HAP-1 (cell line): ENCODE data around the gene ATP13A2.
A peak's percentile ranks its signal among the peaks of the same experiment; 100 is the strongest.

Source experiments
- DNase-seq, 2 experiments: peaks; one replicate each; pipeline ENCODE4 v3.0.0-alpha.2; 2016 to 2020; ENCODE audit warnings: low spot score in 2 of 2
- H3K27me3 ChIP-seq: fragments of 250-450 bp; sonication (Bioruptor Pico); 2 replicates; pipeline ENCODE4 v1.5.1; 2020; ENCODE audit warnings: low read depth, mild to moderate bottlenecking, moderate library complexity
- H3K36me3 ChIP-seq: fragments of 250-450 bp; sonication (Bioruptor Pico); replicated peaks from 2 replicates; pipeline ENCODE4 v1.5.1; 2020; ENCODE audit warnings: mild to moderate bottlenecking
- H3K4me1 ChIP-seq: fragments of 250-450 bp; sonication (Bioruptor Pico); 2 replicates; pipeline ENCODE4 v1.5.1; 2020; ENCODE audit warnings: mild to moderate bottlenecking
- H3K4me3 ChIP-seq: fragments of 250-450 bp; sonication (Bioruptor Pico); 2 replicates; pipeline ENCODE4 v1.5.1; 2020; ENCODE audit warnings: mild to moderate bottlenecking, moderate library complexity
- H3K9me3 ChIP-seq: fragments of 250-450 bp; sonication (Bioruptor Pico); 2 replicates; pipeline ENCODE4 v1.5.1; 2020; ENCODE audit warnings: mild to moderate bottlenecking, moderate library complexity
- in situ Hi-C: fragments of 300-500 bp; cut with MboI; formaldehyde crosslinking; loops from 3 replicates; pipeline ENCODE4 v1.14.3; 2020; ENCODE audit warnings: low sequenced_read_pairs, inconsistent platforms, mixed read lengths

The ATP13A2 gene

GRCh38 chr1:17011439-17012307 lies at the start of gene ATP13A2:
Gene ATP13A2 (minus strand): TSS chr1:17011928. CDS start chr1:17011738, 190 bp downstream.
- no peaks in the 10 kb centered on the region for H3K9me3 ChIP-seq
- peak within 1 kb of the TSS; percentile 74 for H3K4me3 ChIP-seq
- in situ Hi-C loops: no loop called here
- no peaks in the 10 kb centered on the region for H3K36me3 ChIP-seq
- DNase-seq: peak; percentile 82 to 91
- H3K4me1 ChIP-seq: peaks cover 49% of the 10 kb centered on the region
- no peaks in the 10 kb centered on the region for H3K27me3 ChIP-seq

DNA sequence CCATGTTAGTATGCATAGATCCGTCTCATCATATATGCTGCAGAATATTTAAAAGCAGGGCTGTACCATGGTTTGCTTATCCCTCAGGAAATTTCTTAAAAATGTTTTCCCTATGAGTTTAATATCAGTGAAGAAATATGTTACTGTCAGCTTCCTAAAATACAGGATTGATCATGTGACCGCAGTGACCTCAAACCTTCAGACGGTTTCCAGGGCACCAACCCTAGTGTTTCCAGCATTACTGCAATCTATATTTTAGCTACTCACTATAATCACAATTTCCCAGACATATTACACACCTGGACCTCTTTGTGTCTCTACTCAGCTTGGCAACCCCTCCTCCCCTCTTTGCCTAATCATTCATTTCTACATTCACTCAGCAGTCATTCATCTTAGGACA lies 49.8 kb upstream of the ATP13A2 start:
- H3K27me3 ChIP-seq: no peaks in the 10 kb centered on the region
- no peak overlapping the region for H3K4me3 ChIP-seq
- H3K9me3 ChIP-seq: peaks cover 8% of the 10 kb centered on the region
- in situ Hi-C loops: loop anchor here (5.0 kb wide), 1 partner anchor 176 kb away; no protein-coding TSS in a partner anchor
- no peak for DNase-seq
- H3K36me3 ChIP-seq: no peaks in the 10 kb centered on the region
- peaks cover 6% of the 10 kb centered on the region for H3K4me1 ChIP-seq

GRCh38 chr1:17060306-17060749 lies 48.6 kb upstream of the ATP13A2 start:
- in situ Hi-C loops: loop anchor here (5.0 kb wide), 1 partner anchor 177 kb away; no protein-coding TSS in a partner anchor
- no peaks in the 10 kb centered on the region for H3K27me3 ChIP-seq
- peaks cover 6% of the 10 kb centered on the region for H3K4me1 ChIP-seq
- H3K9me3 ChIP-seq: peaks cover 4% of the 10 kb centered on the region
- no peaks in the 10 kb centered on the region for H3K36me3 ChIP-seq
- no peak for DNase-seq
- no peak overlapping the region for H3K4me3 ChIP-seq

DNA sequence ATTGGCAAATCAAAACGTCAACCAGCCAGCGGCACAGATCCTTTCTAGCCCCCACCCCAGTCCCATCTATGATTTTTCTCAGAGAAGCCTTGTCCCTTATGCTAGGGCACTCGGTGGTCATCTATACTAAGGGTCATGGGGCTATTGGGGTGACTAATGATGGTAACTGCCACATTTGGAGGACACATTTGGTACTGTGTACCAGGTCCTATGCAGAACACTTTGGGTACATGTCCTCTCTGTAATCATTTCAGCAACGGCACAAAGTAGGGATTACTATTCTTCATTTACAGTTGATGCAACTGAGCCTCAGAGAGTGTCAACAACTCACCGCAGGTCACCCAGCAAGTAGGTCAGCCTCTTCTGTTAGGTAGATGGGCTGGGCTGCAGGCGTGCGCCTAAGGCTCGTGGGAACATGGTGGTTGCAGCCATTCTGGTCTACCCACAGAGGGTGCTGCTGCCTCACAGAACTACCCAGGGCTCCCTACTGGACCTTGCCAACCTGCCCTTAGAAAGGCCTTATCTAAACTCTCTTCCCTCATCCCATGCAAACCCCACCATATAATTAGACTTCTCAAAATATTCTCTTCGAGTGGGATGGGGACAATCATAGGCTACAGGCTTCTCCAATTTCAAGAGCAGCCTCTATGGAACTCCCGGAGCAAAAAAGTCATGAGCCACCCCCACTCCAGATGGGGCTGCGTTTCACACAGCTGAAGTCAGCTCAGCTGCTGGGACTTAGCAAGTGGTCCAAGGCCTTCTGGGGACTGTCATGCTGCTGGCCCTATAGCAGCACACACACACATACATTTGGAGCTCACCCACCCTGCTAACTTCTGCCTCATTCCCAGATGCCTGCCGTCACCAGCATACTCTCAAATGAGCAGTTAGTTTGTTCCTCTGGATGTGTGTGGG lies 47.9 kb upstream of the ATP13A2 start:
- Histone ChIP-seq H3K9me3 (no peaks in the 10 kb centered on the region; the same call in 1 of the 2 replicates), H3K4me1 (peaks cover 6% of the 10 kb centered on the region), H3K4me3 (no peak overlapping the region), H3K27me3 (no peaks in the 10 kb centered on the region), H3K36me3 (no peaks in the 10 kb centered on the region)
- DNase-seq: peak; percentile 47 to 78
- in situ Hi-C loops: loop anchor here (5.0 kb wide), 1 partner anchor 178 kb away; no protein-coding TSS in a partner anchor

GRCh38 chr1:17056551-17056950 lies 44.8 kb upstream of the ATP13A2 start:
- Histone ChIP-seq H3K4me1 (peaks cover 15% of the 10 kb centered on the region), H3K4me3 (no peak overlapping the region), H3K36me3 (no peaks in the 10 kb centered on the region; the same call in 1 of the 2 replicates), H3K27me3 (no peaks in the 10 kb centered on the region), H3K9me3 (no peaks in the 10 kb centered on the region)
- no peak for DNase-seq
- in situ Hi-C loops: no loop called here

GRCh38 chr1:17055801-17056200 lies 44.1 kb upstream of the ATP13A2 start:
- DNase-seq: no peak
- Histone ChIP-seq H3K4me3 (no peak overlapping the region), H3K27me3 (no peaks in the 10 kb centered on the region), H3K9me3 (no peaks in the 10 kb centered on the region), H3K4me1 (peaks cover 20% of the 10 kb centered on the region), H3K36me3 (peaks cover 7% of the 10 kb centered on the region)
- in situ Hi-C loops: no loop called here

GRCh38 chr1:17053685-17054410 lies 42.1 kb upstream of the ATP13A2 start, which contains the start of gene SDHB:
Gene SDHB (minus strand): TSS chr1:17054032. CDS start chr1:17054019, 13 bp downstream.
- in situ Hi-C loops: loop anchor here (5.0 kb wide), 1 partner anchor 97 kb away; no protein-coding TSS in a partner anchor
- Histone ChIP-seq H3K36me3 (peaks cover 14% of the 10 kb centered on the region), H3K4me3 (peak within 1 kb of the TSS; percentile 72), H3K4me1 (peaks cover 14% of the 10 kb centered on the region), H3K9me3 (no peaks in the 10 kb centered on the region), H3K27me3 (no peaks in the 10 kb centered on the region)
- peak; percentile 95 to 99 for DNase-seq

DNA sequence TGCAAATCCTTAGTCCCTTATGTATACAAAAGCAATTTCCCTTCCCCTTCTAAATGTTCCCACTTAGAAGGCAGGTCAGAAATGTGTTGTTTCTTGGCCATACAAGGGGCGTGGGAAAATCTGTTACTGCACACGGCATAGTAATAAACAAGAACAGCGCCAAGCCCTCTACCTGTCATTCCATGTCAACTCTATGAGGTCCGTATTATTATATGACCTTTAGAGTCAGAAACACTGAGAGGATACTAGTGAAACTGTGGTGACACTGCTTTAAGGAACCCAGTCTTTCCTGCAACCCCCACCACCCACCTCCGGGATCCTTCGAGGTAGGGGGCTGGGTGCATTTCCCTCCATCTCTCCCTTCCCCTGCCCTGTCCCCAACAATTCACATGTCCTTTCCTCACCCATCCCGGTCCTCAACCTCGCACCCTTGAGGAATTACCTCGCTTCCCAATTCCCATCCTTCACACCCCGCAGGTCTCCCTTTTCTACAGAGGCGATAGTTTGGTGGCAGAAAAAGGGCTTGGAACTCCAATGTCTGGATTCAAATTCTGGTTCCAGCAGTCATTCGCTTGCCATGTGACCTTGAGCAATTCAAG lies 41.5 kb upstream of the ATP13A2 start:
- DNase-seq: no peak
- Histone ChIP-seq H3K9me3 (no peaks in the 10 kb centered on the region), H3K4me1 (peaks cover 14% of the 10 kb centered on the region), H3K27me3 (no peaks in the 10 kb centered on the region), H3K36me3 (peaks cover 14% of the 10 kb centered on the region), H3K4me3 (peak overlapping the region; percentile 72)
- in situ Hi-C loops: loop anchor here (5.0 kb wide), 1 partner anchor 96 kb away; no protein-coding TSS in a partner anchor

GRCh38 chr1:17052641-17053040 lies 40.9 kb upstream of the ATP13A2 start:
- in situ Hi-C loops: loop anchor here (5.0 kb wide), 1 partner anchor 95 kb away; no protein-coding TSS in a partner anchor
- Histone ChIP-seq H3K4me3 (peak overlapping the region; percentile 72), H3K9me3 (no peaks in the 10 kb centered on the region), H3K27me3 (no peaks in the 10 kb centered on the region), H3K4me1 (peaks cover 14% of the 10 kb centered on the region), H3K36me3 (peaks cover 14% of the 10 kb centered on the region)
- DNase-seq: no peak

DNA sequence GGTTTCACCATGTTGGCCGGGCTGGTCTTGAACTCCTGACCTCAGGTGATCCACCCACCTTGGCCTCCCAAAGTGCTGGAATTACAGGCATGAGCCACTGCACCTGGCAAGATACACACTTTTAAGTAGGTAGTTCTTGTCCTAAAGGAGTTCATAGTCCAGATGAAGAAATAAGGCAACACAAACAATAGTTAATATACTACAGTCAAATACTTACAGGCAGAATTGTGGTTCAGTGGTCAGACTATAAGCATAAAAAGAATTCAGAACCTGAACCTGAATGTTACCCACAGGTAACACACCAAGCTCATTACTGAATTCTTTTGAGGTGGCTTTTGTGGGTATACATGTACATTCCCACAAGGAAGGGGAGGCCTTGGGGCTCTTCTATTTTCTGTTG lies 40.3 kb upstream of the ATP13A2 start:
- no peak overlapping the region; the same call in 1 of the 2 replicates for H3K4me3 ChIP-seq
- no peaks in the 10 kb centered on the region for H3K9me3 ChIP-seq
- no peaks in the 10 kb centered on the region for H3K27me3 ChIP-seq
- DNase-seq: no peak
- in situ Hi-C loops: loop anchor here (5.0 kb wide), 1 partner anchor 95 kb away; no protein-coding TSS in a partner anchor
- peaks cover 14% of the 10 kb centered on the region for H3K4me1 ChIP-seq
- peaks cover 14% of the 10 kb centered on the region for H3K36me3 ChIP-seq

GRCh38 chr1:17047924-17048323 lies 36.2 kb upstream of the ATP13A2 start:
- peaks cover 20% of the 10 kb centered on the region for H3K4me1 ChIP-seq
- in situ Hi-C loops: loop anchor here (10.0 kb wide), 1 partner anchor 423 kb away; no protein-coding TSS in a partner anchor
- peaks cover 38% of the 10 kb centered on the region for H3K36me3 ChIP-seq
- DNase-seq: no peak
- H3K27me3 ChIP-seq: no peaks in the 10 kb centered on the region
- H3K4me3 ChIP-seq: no peak overlapping the region
- H3K9me3 ChIP-seq: no peaks in the 10 kb centered on the region

DNA sequence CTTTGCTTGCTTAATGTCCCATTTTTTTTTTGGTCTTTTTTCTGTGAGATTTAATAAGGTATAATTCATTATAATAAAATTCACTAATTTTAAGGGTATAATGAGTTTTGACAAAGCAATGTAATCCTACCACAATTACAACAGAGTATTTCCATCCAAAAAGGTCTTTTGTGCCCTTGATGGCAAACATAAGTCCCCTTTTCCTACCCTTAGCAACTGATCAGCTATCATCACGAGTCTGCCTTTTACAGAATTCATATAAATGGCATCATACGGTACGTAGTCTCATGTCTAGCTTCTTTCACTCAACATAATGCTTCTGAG lies 34.6 kb upstream of the ATP13A2 start:
- H3K9me3 ChIP-seq: no peaks in the 10 kb centered on the region
- peaks cover 10% of the 10 kb centered on the region for H3K4me1 ChIP-seq
- no peak overlapping the region for H3K4me3 ChIP-seq
- H3K27me3 ChIP-seq: no peaks in the 10 kb centered on the region
- in situ Hi-C loops: loop anchor here (10.0 kb wide), 1 partner anchor 421 kb away; no protein-coding TSS in a partner anchor
- peaks cover 46% of the 10 kb centered on the region for H3K36me3 ChIP-seq
- no peak for DNase-seq
